K562 (cell line): Measurements from ENCODE around the gene ANKRD13D. TPM values are rescaled to one million over a fixed set of nuclear protein-coding genes. Genes with fewer than 3 reads are reported as not detected.

Experiments used
- ATAC-seq: fragments of 200-7000 bp; cut with Tn5 transposase; 3 replicates; pipeline ENCODE4 v1.9.1; 2020; ENCODE audit warnings: moderate library complexity
- BruUV-seq: library from RNA; stranded (reverse); fragments of 400-500 nt; replicated peaks from 2 replicates; lab custom pipeline; 2021; lab: Mats Ljungman, UMichigan
- CTCF ChIA-PET: fragments of 300-600 bp; formaldehyde crosslinking; extraction: SDS; loops from one replicate; lab custom pipeline; 2021; ENCODE audit warnings: low intra/inter-chr PET ratio; lab: Yijun Ruan, JAX
- POLR2A ChIA-PET: fragments of 300-600, 350-650 bp; sonication (Branson Sonifier 250); formaldehyde crosslinking; extraction: SDS; loops from one replicate; lab custom pipeline; 2021; ENCODE audit warnings: antibody characterized with exemption, inconsistent platforms; lab: Yijun Ruan, JAX
- DNase-seq, 4 experiments: peaks; one replicate each; pipeline versions ENCODE4 v3.0.0 to v3.0.0-alpha.2; 2011 to 2018; ENCODE audit warnings: low spot score in 3 of 4, mixed read lengths in 3 of 4; ENCODE audit errors: extremely low read depth in 1 of 4
- FAIRE-seq: peaks from 2 replicates; lab custom pipeline; 2011; peaks lifted over from hg19 to GRCh38; lab: Jason Lieb, UNC
- H2AFZ ChIP-seq: 2 replicates; pipeline ENCODE4 v1.6.0; 2011; ENCODE audit warnings: low read depth, low read length, control low read depth, inconsistent platforms
- H3K27ac ChIP-seq: fragments of 200-600 bp; 3 replicates; pipeline ENCODE4 v1.8.0; 2011; ENCODE audit warnings: low read depth, mild to moderate bottlenecking, control low read depth, inconsistent platforms, low read length, moderate library complexity, mixed read lengths; ENCODE audit errors: extremely low read depth
- H3K27me3 ChIP-seq, 2 experiments: fragments of 300-600 bp in 1 of 2; 2 replicates in 1 of 2; 3 replicates in 1 of 2; pipeline versions ENCODE4 v1.6.0 to v1.8.0; 2011; ENCODE audit warnings: inconsistent platforms in 2 of 2, low read length in 2 of 2, mild to moderate bottlenecking in 1 of 2, mixed read lengths in 1 of 2, moderate library complexity in 1 of 2; ENCODE audit not compliant: control insufficient read depth in 2 of 2, insufficient read depth in 2 of 2
- H3K36me3 ChIP-seq: fragments of 300-600 bp; 3 replicates; pipeline ENCODE4 v1.8.0; 2011; ENCODE audit warnings: mild to moderate bottlenecking, low read length, inconsistent platforms; ENCODE audit not compliant: control insufficient read depth, insufficient read depth
- H3K4me1 ChIP-seq, 2 experiments: fragments of 200-600 bp in 1 of 2; replicated peaks in 1 of 2; 2 replicates in 1 of 2; 3 replicates in 1 of 2; pipeline versions ENCODE4 v1.5.1 to v1.8.0; 2011; ENCODE audit warnings: inconsistent platforms in 2 of 2, low read length in 2 of 2, mild to moderate bottlenecking in 1 of 2, mixed read lengths in 1 of 2, moderate library complexity in 1 of 2; ENCODE audit not compliant: control insufficient read depth in 2 of 2, insufficient read depth in 2 of 2
- H3K4me2 ChIP-seq: 2 replicates; pipeline ENCODE4 v1.6.1; 2011; ENCODE audit warnings: low read length, control low read depth, inconsistent platforms, mixed read lengths; ENCODE audit not compliant: insufficient read depth
- H3K4me3 ChIP-seq: fragments of 200-600 bp; sonication (generic), shearing (Covaris generic); 2 replicates; pipeline ENCODE4 v1.5.1; 2016; ENCODE audit warnings: control low read depth, inconsistent platforms
- H3K79me2 ChIP-seq: fragments of 200-600 bp; 3 replicates; pipeline ENCODE4 v1.8.0; 2011; ENCODE audit warnings: low read length, inconsistent platforms; ENCODE audit not compliant: control insufficient read depth, insufficient read depth
- H3K9ac ChIP-seq, 2 experiments: 2 replicates each; pipeline versions ENCODE4 v1.6.0 to v1.6.1; 2011; ENCODE audit warnings: low read depth in 2 of 2, low read length in 2 of 2, control low read depth in 1 of 2, inconsistent platforms in 1 of 2, mild to moderate bottlenecking in 1 of 2, mixed read lengths in 1 of 2; ENCODE audit not compliant: insufficient read depth in 1 of 2
- H3K9me1 ChIP-seq: one replicate; pipeline ENCODE4 v1.6.0; 2011; ENCODE audit warnings: inconsistent platforms, mild to moderate bottlenecking, low read length, moderate library complexity; ENCODE audit not compliant: control insufficient read depth, insufficient read depth
- H3K9me3 ChIP-seq: replicated peaks from 2 replicates; pipeline ENCODE4 v1.5.1; 2011; ENCODE audit warnings: low read depth, low read length, inconsistent platforms; ENCODE audit not compliant: control insufficient read depth, insufficient read depth
- H4K20me1 ChIP-seq: replicated peaks from 2 replicates; pipeline ENCODE4 v1.6.1; 2011; ENCODE audit warnings: low read length, inconsistent platforms, mixed read lengths; ENCODE audit not compliant: control insufficient read depth, insufficient read depth
- EZH2 ChIP-seq: IDR thresholded peaks from 2 replicates; pipeline ENCODE4 v1.6.1; 2012; ENCODE audit warnings: low read depth, mild to moderate bottlenecking, inconsistent platforms, low read length, borderline replicate concordance
- HNRNPL ChIP-seq: fragments of 200-400 bp; formaldehyde crosslinking; IDR thresholded peaks from 2 replicates; pipeline ENCODE4 v1.6.1; 2017; ENCODE audit warnings: low read depth, mild to moderate bottlenecking, low read length
- MIER1 ChIP-seq: fragments of 450-650 bp; IDR thresholded peaks from 2 replicates; pipeline ENCODE4 v1.6.1; 2016; ENCODE audit warnings: antibody characterized with exemption, mild to moderate bottlenecking, low read depth
- NCOA6 ChIP-seq: fragments of 450-650 bp; IDR thresholded peaks from 2 replicates; pipeline ENCODE4 v1.6.1; 2017; ENCODE audit warnings: mild to moderate bottlenecking
- NFRKB ChIP-seq: fragments of 450-650 bp; IDR thresholded peaks from 2 replicates; pipeline ENCODE4 v1.6.1; 2016; ENCODE audit warnings: low read depth
- ZBTB1 ChIP-seq: sonication (generic); formaldehyde crosslinking; IDR thresholded peaks from 2 replicates; pipeline ENCODE4 v1.8.1; 2023; ENCODE audit warnings: missing genetic modification reagents, low read depth, mild to moderate bottlenecking, borderline replicate concordance
- ZNF766 ChIP-seq: fragments of 200-800 bp; sonication (Bioruptor generic); conservative IDR thresholded peaks from 2 replicates; pipeline ENCODE4 v1.6.1; 2016; ENCODE audit warnings: missing genetic modification characterization, missing compliant biosample characterization
- WGBS: fragments of 100-300 bp; shearing (Covaris generic); methylation state at CpG from one replicate; pipeline ENCODE4 v1.1.6; 2016; ENCODE audit warnings: low coverage, mixed read lengths; ENCODE audit not compliant: insufficient coverage; ENCODE audit errors: missing lambda C conversion rate; 5-methylcytosine and 5-hydroxymethylcytosine counted together
- in situ Hi-C: fragments of 300-500 bp; cut with MboI; formaldehyde crosslinking; loops from 4 replicates; pipeline ENCODE4 v1.15.0; 2018; ENCODE audit warnings: inconsistent platforms, mixed read lengths
- intact Hi-C: fragments of 100-400 bp; cut with micrococcal nuclease; formaldehyde crosslinking; loops from 2 replicates; pipeline ENCODE4 v1.14.2; 2022
- polyA plus RNA-seq, 8 experiments: library from polyadenylated mRNA; depleted of rRNA in 4 of 8; stranded (reverse) in 5 of 8; unstranded in 3 of 8; fragments of >200 nt; fragmentation: Nextera tagmentation in 2 of 8; fragmentation: Illumina TruSeq in 1 of 8; extraction: Ambion mirVana in 2 of 8; extraction: Trizol in 1 of 8; gene quantifications; 2 replicates each; pipeline versions ENCODE4 v1.2.1 to v1.2.3, GENCODE V29; 2011 to 2014; ENCODE audit warnings: inconsistent platforms in 1 of 8, missing spikeins in 1 of 8
- total RNA-seq, 7 experiments: library from RNA; depleted of rRNA in 6 of 7; stranded (reverse); fragments of >200 nt in 6 of 7; fragmentation: Illumina TruSeq in 2 of 7; extraction: Trizol in 2 of 7; gene quantifications; 2 replicates each; pipeline versions ENCODE4 v1.2.1 to v1.2.3, GENCODE V29; 2011 to 2021; ENCODE audit warnings: low replicate concordance in 1 of 7
- TF ChIP-seq, protein P1 (sequence below): fragments of 250-450 bp; sonication (Bioruptor Pico); IDR thresholded peaks from 2 replicates; pipeline ENCODE4 v1.5.0; 2021; ENCODE audit warnings: mild to moderate bottlenecking, moderate library complexity

ANKRD13D gene
- total and polyA plus RNA-seq, 9 of the 15 experiments (the other 6 are each of a cell fraction or from before 2014, with no cell fraction given), result 0.94 to 40.9 (median 22.4) TPM

DNA sequence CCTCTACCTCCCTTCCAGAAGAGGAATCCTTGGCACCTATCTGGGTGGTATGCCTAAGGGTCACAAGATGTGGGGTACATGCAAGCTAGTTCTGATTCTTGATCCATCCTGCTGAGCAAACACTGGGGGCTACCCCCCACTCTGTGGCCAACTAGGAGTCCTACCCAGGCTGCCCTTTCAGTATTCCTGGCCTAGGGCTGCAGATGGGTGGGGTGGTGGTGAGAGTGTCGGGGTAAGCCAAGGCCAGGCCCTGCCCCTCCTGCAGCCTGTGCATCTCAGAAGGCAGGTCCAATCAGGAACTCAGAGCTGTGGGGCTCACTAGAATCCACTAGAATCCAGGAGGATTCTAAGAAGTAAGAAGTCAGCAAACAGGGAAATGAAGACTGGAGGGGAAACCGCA lies 25.1 kb downstream of the ANKRD13D start:
- TF ChIP-seq EZH2 (no peak), MIER1 (no peak), HNRNPL (no peak), ZBTB1 (CRISPR knock-in tag) (no peak), NCOA6 (no peak), ZNF766 (no peak), NFRKB (no peak)
- TF ChIP-seq, protein P1, sequence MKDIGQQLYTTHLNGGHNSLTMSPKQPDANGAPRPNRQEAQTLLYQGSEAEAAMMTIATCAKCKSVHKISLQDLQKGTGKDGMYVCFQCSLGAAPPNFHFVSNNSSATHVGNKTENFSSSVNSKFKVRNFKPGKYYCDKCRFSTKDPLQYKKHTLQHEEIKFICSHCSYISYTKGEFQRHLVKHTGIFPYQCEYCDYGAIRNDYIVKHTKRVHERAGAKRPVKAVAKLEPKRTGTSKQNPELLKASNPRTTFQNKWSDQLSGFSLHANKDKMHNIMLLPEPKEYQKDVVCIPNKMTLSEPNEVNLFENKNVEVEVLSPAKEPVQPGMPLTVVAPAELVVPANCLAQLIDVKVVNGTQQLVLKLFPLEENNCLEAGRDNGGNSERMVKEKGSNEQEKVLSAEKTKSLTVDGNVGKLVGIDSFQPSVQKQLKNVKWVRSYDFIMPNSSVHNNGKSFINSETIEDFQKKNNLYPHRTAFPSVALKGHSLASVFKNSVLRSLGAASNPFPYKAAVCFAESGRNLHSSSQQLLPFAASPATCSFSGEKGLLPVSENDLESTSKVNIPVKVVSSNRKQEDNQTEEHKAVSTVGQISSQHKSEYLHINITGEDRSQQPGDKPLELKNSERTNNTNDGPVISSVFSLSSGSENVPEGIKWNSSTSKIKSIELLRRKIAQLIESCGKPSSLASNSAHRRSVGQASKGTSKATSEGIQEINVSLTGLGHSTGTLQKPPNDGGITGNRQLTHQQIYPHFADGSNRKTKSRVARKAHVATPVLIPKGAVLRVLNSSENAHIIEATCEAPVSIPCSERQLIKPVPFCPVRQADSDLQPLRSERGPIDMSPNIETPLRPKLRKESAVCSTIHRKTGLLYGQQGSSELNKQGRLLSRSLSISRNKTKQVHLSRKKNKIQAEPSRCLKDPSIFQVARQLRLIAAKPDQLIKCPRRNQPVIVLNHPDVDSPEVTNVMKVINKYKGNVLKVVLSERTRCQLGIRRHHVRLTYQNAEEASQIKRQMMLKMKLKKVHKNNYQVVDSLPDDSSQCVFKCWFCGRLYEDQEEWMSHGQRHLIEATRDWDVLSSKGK (CRISPR knock-in tag), result no peak
- CTCF ChIA-PET, result no interaction called here
- H3K27me3 ChIP-seq, result no peaks in the 10 kb centered on the region
- H3K4me2 ChIP-seq, result no peak overlapping the region
- WGBS, result 95% methylated on average over 2 of the region's 2 CpGs
- FAIRE-seq, result no peak
- H3K4me3 ChIP-seq, result no peak overlapping the region
- no peaks in the 10 kb centered on the region for H3K9me1 ChIP-seq
- H4K20me1 ChIP-seq, result no peaks in the 10 kb centered on the region
- H3K9me3 ChIP-seq, result no peaks in the 10 kb centered on the region
- H2AFZ ChIP-seq, result no peak overlapping the region
- intact Hi-C loops (no loop called here), in situ Hi-C loops (loop anchor here (5.0 kb wide), 1 partner anchor 37 kb away; no protein-coding TSS in a partner anchor)
- H3K27ac ChIP-seq, result no peak overlapping the region
- H3K36me3 ChIP-seq, result no peaks in the 10 kb centered on the region
- peak overlapping the region in 1 of 2 experiments; percentile 47; a peak in 2 of 4 replicates for H3K9ac ChIP-seq
- BruUV-seq, result no TSS peak
- peaks cover 44 to 62% of the 10 kb centered on the region in 2 experiments for H3K4me1 ChIP-seq
- no peak for ATAC-seq
- peaks cover 6% of the 10 kb centered on the region; the same call in 1 of the 3 replicates for H3K79me2 ChIP-seq
- POLR2A ChIA-PET, result interaction anchor here (0.6 to 3.5 kb wide), 7 partner anchors 8 to 431 kb away, joined by 3 to 10 read pairs (median 4); no protein-coding TSS in a partner anchor
- DNase-seq, result peak in 2 of 4 experiments; percentile 2 to 3
